A549 (cell line): Measurements from ENCODE around the gene NADK2. TPM values are rescaled to one million over a fixed set of nuclear protein-coding genes. Genes with fewer than 3 reads are reported as not detected.
A peak's percentile ranks its signal among the peaks of the same experiment; 100 is the strongest.

Experiments used
- ATAC-seq, 2 experiments: fragments of 200-7000 bp in 1 of 2; fragments of >200 bp in 1 of 2; cut with Nextera tagmentation in 1 of 2; cut with Tn5 transposase in 1 of 2; 3 replicates each; pipeline versions ENCODE4 v1.8.0 to v1.9.1; 2018 to 2020; ENCODE audit warnings: mild to moderate bottlenecking in 1 of 2, moderate library complexity in 1 of 2
- CTCF ChIA-PET: fragments of 300-600 bp; sonication (Branson Sonifier 250); formaldehyde crosslinking; extraction: SDS; loops from one replicate; lab custom pipeline; 2021; ENCODE audit warnings: antibody characterized with exemption, inconsistent platforms; lab: Yijun Ruan, JAX
- POLR2A ChIA-PET: fragments of 350-600 bp; formaldehyde crosslinking; extraction: SDS; loops from one replicate; lab custom pipeline; 2021; ENCODE audit warnings: antibody characterized with exemption, inconsistent platforms; lab: Yijun Ruan, JAX
- DNase-seq, 2 experiments: peaks; one replicate each; pipeline versions ENCODE4 v3.0.0 to v3.0.0-alpha.2; 2011 to 2016; ENCODE audit warnings: low read depth in 1 of 2, low spot score in 1 of 2
- FAIRE-seq: peaks from 2 replicates; lab custom pipeline; 2011; peaks lifted over from hg19 to GRCh38; lab: Jason Lieb, UNC
- H3K27ac ChIP-seq, 2 experiments: fragments of >200 bp; sonication (Bioruptor Twin); formaldehyde crosslinking; 3 replicates each; pipeline ENCODE4 v1.5.1; 2016 to 2017
- H3K4me1 ChIP-seq: fragments of >200 bp; sonication (Bioruptor Twin); formaldehyde crosslinking; 3 replicates; pipeline ENCODE4 v1.6.1; 2016
- H3K4me2 ChIP-seq: fragments of >200 bp; sonication (Bioruptor Twin); formaldehyde crosslinking; 3 replicates; pipeline ENCODE4 v1.6.1; 2016
- H3K4me3 ChIP-seq: fragments of >200 bp; sonication (Bioruptor Twin); formaldehyde crosslinking; 3 replicates; pipeline ENCODE4 v1.5.1; 2016
- H3K9me3 ChIP-seq: fragments of >200 bp; sonication (Bioruptor Twin); formaldehyde crosslinking; 3 replicates; pipeline ENCODE4 v1.6.1; 2016
- EHF ChIP-seq: fragments of 250-450 bp; sonication (Bioruptor Pico); IDR thresholded peaks from 2 replicates; pipeline ENCODE4 v1.5.0; 2020; ENCODE audit warnings: mild to moderate bottlenecking
- EHMT2 ChIP-seq: fragments of 200-600 bp; sonication (generic); IDR thresholded peaks from 2 replicates; pipeline ENCODE4 v1.6.1; 2016; ENCODE audit warnings: antibody characterized with exemption, low read depth, mild to moderate bottlenecking, moderate library complexity
- HDAC2 ChIP-seq: fragments of 200-600 bp; sonication (generic); IDR thresholded peaks from 2 replicates; pipeline ENCODE4 v1.6.1; 2016
- HOXB13 ChIP-seq: fragments of 250-450 bp; sonication (Bioruptor Pico); IDR thresholded peaks from 2 replicates; pipeline ENCODE4 v1.5.0; 2020; ENCODE audit warnings: low read depth, mild to moderate bottlenecking, moderate library complexity
- JUNB ChIP-seq: fragments of >200 bp; sonication (Bioruptor Twin); formaldehyde crosslinking; IDR thresholded peaks from 2 replicates; pipeline ENCODE4 v1.6.1; 2016
- KDM1A ChIP-seq: fragments of 200-600 bp; sonication (generic); IDR thresholded peaks from 2 replicates; pipeline ENCODE4 v1.6.1; 2016; ENCODE audit warnings: low read depth, mild to moderate bottlenecking
- KDM5A ChIP-seq: fragments of 200-600 bp; sonication (generic); IDR thresholded peaks from 2 replicates; pipeline ENCODE4 v1.6.1; 2016; ENCODE audit warnings: antibody characterized with exemption, mild to moderate bottlenecking
- MAFK ChIP-seq: fragments of 450-650 bp; IDR thresholded peaks from 2 replicates; pipeline ENCODE4 v1.6.1; 2014; ENCODE audit not compliant: partially characterized antibody
- NFE2L2 ChIP-seq: fragments of 150-350 bp; conservative IDR thresholded peaks from 2 replicates; pipeline ENCODE4 v1.6.1; 2014; ENCODE audit warnings: low read length
- RFX5 ChIP-seq: fragments of 450-650 bp; IDR thresholded peaks from 2 replicates; pipeline ENCODE4 v1.7.1; 2014; ENCODE audit warnings: antibody characterized with exemption, mild to moderate bottlenecking, moderate library complexity
- RNF2 ChIP-seq: fragments of 200-600 bp; sonication (generic); IDR thresholded peaks from 2 replicates; pipeline ENCODE4 v1.6.1; 2016; ENCODE audit warnings: low read depth, mild to moderate bottlenecking, antibody characterized with exemption, moderate library complexity, borderline replicate concordance
- TFCP2L1 ChIP-seq: fragments of 250-450 bp; sonication (Bioruptor Pico); IDR thresholded peaks from 2 replicates; pipeline ENCODE4 v1.5.0; 2021; ENCODE audit warnings: mild to moderate bottlenecking
- WGBS: methylation state at CpG from one replicate; pipeline ENCODE4 v1.1.6; 2017; ENCODE audit errors: missing lambda C conversion rate; 5-methylcytosine and 5-hydroxymethylcytosine counted together
- polyA plus RNA-seq, 4 experiments: library from polyadenylated mRNA; depleted of rRNA in 3 of 4; stranded (reverse); fragments of >200 nt; fragmentation: RNase III in 1 of 4; extraction: RNeasy Plus Mini Kit Qiagen cat#74134 plus additional on column Dnase treatment in 1 of 4; gene quantifications; 2 replicates in 3 of 4; 3 replicates in 1 of 4; pipeline ENCODE4 v1.2.3, GENCODE V29; 2011 to 2017
- TF ChIP-seq, protein P1 (sequence below): fragments of >200 bp; sonication (Bioruptor Twin); formaldehyde crosslinking; IDR thresholded peaks from 2 replicates; pipeline ENCODE4 v1.6.1; 2016
- TF ChIP-seq, protein P2 (sequence below): fragments of 150-350 bp; IDR thresholded peaks from 2 replicates; pipeline ENCODE4 v1.6.1; 2014; ENCODE audit warnings: low read depth, mild to moderate bottlenecking, low read length
- TF ChIP-seq, protein P3 (sequence below): fragments of 250-450 bp; sonication (Bioruptor Pico); IDR thresholded peaks from 2 replicates; pipeline ENCODE4 v1.5.0; 2021; ENCODE audit warnings: mild to moderate bottlenecking, moderate library complexity, borderline replicate concordance
- TF ChIP-seq, protein P4 (sequence below): IDR thresholded peaks from 2 replicates; pipeline ENCODE4 v1.6.1; 2012
- TF ChIP-seq, protein P5 (sequence below): IDR thresholded peaks from 2 replicates; pipeline ENCODE4 v1.6.1; 2012; ENCODE audit warnings: low read depth, borderline replicate concordance
- TF ChIP-seq, protein P6 (sequence below): fragments of 250-450 bp; sonication (Bioruptor Pico); IDR thresholded peaks from 2 replicates; pipeline ENCODE4 v1.5.0; 2020; ENCODE audit warnings: low read depth, mild to moderate bottlenecking, moderate library complexity
- TF ChIP-seq, protein P7 (sequence below): fragments of 200-600 bp; sonication (generic); IDR thresholded peaks from 2 replicates; pipeline ENCODE4 v1.6.1; 2016; ENCODE audit warnings: antibody characterized with exemption, mild to moderate bottlenecking, moderate library complexity

The NADK2 gene
- polyA plus RNA-seq, 2 of the 4 experiments (the other 2 are of a cell fraction) = 12.6 to 21.9 TPM

DNA sequence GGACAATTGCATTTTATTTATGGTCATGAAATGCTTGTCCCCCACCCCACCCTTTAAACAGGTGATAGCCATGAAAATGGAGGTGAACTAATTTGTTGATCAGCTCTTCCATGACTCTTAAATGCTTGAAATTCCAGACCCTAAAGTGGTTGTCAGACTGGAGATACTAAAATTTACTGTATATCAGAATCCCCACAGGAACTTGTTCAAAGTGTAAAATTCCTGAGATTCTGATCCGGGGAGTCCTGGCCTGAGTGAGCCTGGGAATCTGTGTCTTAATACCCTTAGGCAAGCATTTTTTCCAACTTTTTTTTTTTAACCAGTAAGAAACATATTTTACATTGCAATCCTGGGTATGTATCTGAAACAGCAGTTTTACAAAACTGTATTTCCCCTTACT lies 85.1 kb downstream of the NADK2 start:
- Histone ChIP-seq H3K27ac (no peak overlapping the region), H3K9me3 (no peaks in the 10 kb centered on the region), H3K4me2 (no peak overlapping the region), H3K4me3 (no peak overlapping the region), H3K4me1 (peaks cover 7% of the 10 kb centered on the region; the same call in 1 of the 3 replicates)
- TF ChIP-seq MAFK (peak; percentile 17), EHMT2 (no peak), JUNB (no peak), RNF2 (no peak), NFE2L2 (no peak)
- TF ChIP-seq, protein P1, sequence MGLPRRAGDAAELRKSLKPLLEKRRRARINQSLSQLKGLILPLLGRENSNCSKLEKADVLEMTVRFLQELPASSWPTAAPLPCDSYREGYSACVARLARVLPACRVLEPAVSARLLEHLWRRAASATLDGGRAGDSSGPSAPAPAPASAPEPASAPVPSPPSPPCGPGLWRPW = no peak
- TF ChIP-seq, protein P2, sequence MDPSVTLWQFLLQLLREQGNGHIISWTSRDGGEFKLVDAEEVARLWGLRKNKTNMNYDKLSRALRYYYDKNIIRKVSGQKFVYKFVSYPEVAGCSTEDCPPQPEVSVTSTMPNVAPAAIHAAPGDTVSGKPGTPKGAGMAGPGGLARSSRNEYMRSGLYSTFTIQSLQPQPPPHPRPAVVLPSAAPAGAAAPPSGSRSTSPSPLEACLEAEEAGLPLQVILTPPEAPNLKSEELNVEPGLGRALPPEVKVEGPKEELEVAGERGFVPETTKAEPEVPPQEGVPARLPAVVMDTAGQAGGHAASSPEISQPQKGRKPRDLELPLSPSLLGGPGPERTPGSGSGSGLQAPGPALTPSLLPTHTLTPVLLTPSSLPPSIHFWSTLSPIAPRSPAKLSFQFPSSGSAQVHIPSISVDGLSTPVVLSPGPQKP = no peak
- FAIRE-seq = no peak
- POLR2A ChIA-PET = no interaction called here
- WGBS = 59% methylated on average over 1 of the region's 1 CpG
- ATAC-seq = no peak
- CTCF ChIA-PET = interaction anchor here (1.0 to 2.1 kb wide), 4 partner anchors 11 to 85 kb away, joined by 3 to 7 read pairs (median 4); partner anchors contain the start of gene NADK2
- no peak for DNase-seq

DNA sequence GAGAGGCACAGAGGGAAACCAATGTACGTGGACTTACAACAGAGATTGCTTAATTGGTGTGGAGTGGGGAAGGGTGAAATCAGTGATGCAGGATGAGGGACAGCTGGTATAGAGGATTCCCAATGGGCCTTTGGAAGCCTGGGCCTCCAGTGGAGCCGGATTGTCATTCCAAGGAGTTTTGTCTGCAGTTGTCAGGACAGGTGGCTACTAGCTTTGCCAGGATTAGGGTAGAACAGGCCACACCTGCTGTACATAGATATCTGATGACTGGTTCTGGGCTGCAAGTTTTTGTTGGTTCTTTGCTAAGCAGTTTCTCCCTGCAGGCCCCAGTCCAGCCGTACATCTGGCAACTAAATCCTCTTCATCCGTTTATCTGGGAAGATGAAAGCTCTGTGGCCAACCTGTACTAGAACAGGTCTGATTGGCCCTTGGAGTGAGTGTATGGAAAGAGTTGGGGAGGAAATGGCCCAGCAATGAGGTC lies 85.6 kb downstream of the NADK2 start:
- FAIRE-seq = no peak
- TF ChIP-seq, protein P3, sequence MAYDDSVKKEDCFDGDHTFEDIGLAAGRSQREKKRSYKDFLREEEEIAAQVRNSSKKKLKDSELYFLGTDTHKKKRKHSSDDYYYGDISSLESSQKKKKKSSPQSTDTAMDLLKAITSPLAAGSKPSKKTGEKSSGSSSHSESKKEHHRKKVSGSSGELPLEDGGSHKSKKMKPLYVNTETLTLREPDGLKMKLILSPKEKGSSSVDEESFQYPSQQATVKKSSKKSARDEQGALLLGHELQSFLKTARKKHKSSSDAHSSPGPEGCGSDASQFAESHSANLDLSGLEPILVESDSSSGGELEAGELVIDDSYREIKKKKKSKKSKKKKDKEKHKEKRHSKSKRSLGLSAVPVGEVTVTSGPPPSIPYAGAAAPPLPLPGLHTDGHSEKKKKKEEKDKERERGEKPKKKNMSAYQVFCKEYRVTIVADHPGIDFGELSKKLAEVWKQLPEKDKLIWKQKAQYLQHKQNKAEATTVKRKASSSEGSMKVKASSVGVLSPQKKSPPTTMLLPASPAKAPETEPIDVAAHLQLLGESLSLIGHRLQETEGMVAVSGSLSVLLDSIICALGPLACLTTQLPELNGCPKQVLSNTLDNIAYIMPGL (CRISPR knock-in tag) = no peak
- TF ChIP-seq, protein P4, sequence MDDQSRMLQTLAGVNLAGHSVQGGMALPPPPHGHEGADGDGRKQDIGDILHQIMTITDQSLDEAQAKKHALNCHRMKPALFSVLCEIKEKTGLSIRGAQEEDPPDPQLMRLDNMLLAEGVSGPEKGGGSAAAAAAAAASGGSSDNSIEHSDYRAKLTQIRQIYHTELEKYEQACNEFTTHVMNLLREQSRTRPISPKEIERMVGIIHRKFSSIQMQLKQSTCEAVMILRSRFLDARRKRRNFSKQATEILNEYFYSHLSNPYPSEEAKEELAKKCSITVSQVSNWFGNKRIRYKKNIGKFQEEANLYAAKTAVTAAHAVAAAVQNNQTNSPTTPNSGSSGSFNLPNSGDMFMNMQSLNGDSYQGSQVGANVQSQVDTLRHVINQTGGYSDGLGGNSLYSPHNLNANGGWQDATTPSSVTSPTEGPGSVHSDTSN = no peak
- ChIA-PET CTCF (interaction anchor here (1.0 to 2.1 kb wide), 4 partner anchors 11 to 85 kb away, joined by 3 to 7 read pairs (median 4); partner anchors contain the start of gene NADK2), POLR2A (no interaction called here)
- Histone ChIP-seq H3K4me3 (no peak overlapping the region), H3K4me2 (no peak overlapping the region), H3K9me3 (no peaks in the 10 kb centered on the region), H3K4me1 (peaks cover 7% of the 10 kb centered on the region; the same call in 1 of the 3 replicates), H3K27ac (no peak overlapping the region)
- no peak for ATAC-seq
- no peak for DNase-seq
- WGBS = 95% methylated on average over 4 of the region's 4 CpGs

DNA sequence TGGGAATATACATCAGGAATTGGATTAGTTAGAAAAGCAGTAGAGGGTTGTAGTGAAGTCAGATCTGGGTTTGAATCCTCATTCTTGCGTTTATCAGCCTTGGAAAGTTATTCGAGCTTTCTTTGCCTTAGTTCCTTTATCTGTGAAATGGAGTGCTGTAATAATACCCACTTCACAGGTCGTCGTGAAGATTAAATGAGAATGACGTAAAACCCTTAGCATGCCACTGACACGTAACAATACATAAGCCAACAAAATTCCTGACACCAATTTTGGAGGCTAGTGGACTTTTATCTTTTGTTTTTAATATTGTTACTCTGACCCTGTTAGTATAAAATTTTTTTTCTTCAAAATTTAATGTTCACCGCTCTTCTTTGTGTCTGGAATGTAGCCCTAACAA lies 86.4 kb downstream of the NADK2 start:
- 93% methylated on average over 7 of the region's 7 CpGs for WGBS
- TF ChIP-seq, protein P5, sequence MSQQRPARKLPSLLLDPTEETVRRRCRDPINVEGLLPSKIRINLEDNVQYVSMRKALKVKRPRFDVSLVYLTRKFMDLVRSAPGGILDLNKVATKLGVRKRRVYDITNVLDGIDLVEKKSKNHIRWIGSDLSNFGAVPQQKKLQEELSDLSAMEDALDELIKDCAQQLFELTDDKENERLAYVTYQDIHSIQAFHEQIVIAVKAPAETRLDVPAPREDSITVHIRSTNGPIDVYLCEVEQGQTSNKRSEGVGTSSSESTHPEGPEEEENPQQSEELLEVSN = no peak
- TF ChIP-seq HDAC2 (no peak), KDM1A (no peak), HOXB13 (CRISPR knock-in tag) (no peak), TFCP2L1 (CRISPR knock-in tag) (no peak), EHMT2 (no peak), RFX5 (no peak), EHF (no peak), KDM5A (no peak)
- TF ChIP-seq, protein P3 (CRISPR knock-in tag) = no peak
- TF ChIP-seq, protein P6, sequence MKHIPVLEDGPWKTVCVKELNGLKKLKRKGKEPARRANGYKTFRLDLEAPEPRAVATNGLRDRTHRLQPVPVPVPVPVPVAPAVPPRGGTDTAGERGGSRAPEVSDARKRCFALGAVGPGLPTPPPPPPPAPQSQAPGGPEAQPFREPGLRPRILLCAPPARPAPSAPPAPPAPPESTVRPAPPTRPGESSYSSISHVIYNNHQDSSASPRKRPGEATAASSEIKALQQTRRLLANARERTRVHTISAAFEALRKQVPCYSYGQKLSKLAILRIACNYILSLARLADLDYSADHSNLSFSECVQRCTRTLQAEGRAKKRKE (CRISPR knock-in tag) = no peak
- TF ChIP-seq, protein P7, sequence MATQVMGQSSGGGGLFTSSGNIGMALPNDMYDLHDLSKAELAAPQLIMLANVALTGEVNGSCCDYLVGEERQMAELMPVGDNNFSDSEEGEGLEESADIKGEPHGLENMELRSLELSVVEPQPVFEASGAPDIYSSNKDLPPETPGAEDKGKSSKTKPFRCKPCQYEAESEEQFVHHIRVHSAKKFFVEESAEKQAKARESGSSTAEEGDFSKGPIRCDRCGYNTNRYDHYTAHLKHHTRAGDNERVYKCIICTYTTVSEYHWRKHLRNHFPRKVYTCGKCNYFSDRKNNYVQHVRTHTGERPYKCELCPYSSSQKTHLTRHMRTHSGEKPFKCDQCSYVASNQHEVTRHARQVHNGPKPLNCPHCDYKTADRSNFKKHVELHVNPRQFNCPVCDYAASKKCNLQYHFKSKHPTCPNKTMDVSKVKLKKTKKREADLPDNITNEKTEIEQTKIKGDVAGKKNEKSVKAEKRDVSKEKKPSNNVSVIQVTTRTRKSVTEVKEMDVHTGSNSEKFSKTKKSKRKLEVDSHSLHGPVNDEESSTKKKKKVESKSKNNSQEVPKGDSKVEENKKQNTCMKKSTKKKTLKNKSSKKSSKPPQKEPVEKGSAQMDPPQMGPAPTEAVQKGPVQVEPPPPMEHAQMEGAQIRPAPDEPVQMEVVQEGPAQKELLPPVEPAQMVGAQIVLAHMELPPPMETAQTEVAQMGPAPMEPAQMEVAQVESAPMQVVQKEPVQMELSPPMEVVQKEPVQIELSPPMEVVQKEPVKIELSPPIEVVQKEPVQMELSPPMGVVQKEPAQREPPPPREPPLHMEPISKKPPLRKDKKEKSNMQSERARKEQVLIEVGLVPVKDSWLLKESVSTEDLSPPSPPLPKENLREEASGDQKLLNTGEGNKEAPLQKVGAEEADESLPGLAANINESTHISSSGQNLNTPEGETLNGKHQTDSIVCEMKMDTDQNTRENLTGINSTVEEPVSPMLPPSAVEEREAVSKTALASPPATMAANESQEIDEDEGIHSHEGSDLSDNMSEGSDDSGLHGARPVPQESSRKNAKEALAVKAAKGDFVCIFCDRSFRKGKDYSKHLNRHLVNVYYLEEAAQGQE = no peak
- DNase-seq = no peak
- no peak for FAIRE-seq
- no peaks in the 10 kb centered on the region for H3K9me3 ChIP-seq
- H3K4me1 ChIP-seq = peaks cover 7% of the 10 kb centered on the region; the same call in 1 of the 3 replicates
- ChIA-PET CTCF (interaction anchor here (2.1 kb wide), 1 partner anchor 23 kb away, joined by 7 read pairs; no protein-coding TSS in a partner anchor), POLR2A (no interaction called here)
- H3K4me2 ChIP-seq = no peak overlapping the region
- ATAC-seq = no peak
- H3K27ac ChIP-seq = no peak overlapping the region
- H3K4me3 ChIP-seq = no peak overlapping the region
